Measurements from ENCODE around the gene VAV1. TPM values are rescaled to one million over a fixed set of nuclear protein-coding genes. Genes with fewer than 3 reads are reported as not detected.
"Not testable (repeated sequence)": the region's sequence is repeated elsewhere in the genome, so short reads cannot be mapped to it uniquely, and the experiment has no call there.

VAV1 gene
- total RNA-seq, 8 experiments from 2014 or later = 0.29 to 0.66 (median 0.36) TPM; not detected in 4

GRCh38 chr19:6790194-6791128, 18.0 kb downstream of the VAV1 start:
- 0 to 47% (median 20%) methylated on average over 1 to 4 of the region's 5 CpGs; no CpG with 5 or more reads in 3 of the 10 experiments for WGBS, 10 experiments
- H3K4me3 ChIP-seq = no peak overlapping the region
- in situ Hi-C loops (cut with MboI; ENCODE audit: low pct_unique_long_range_greater_than_20kb in 2 of 9, low sequenced_read_pairs in 9 of 9, unreplicated experiment in 9 of 9) = no loop called here

GRCh38 chr19:6791237-6791636, 18.7 kb downstream of the VAV1 start:
- no peak overlapping the region for H3K27ac ChIP-seq
- 0 to 100% (median 8%) methylated on average over 1 to 4 of the region's 6 CpGs for WGBS, 10 experiments
- no peak overlapping the region for H3K4me3 ChIP-seq
- no peaks in the 10 kb centered on the region for H3K4me1 ChIP-seq (replicated peaks in 1 of 2)
- no peak for ATAC-seq (replicated peaks in 6 of 8)
- in situ Hi-C loops (cut with MboI; ENCODE audit: low pct_unique_long_range_greater_than_20kb in 2 of 9, low sequenced_read_pairs in 9 of 9, unreplicated experiment in 9 of 9) = no loop called here

More at GRCh38 chr19:6790194-6791128, 18.0 kb downstream of the VAV1 start:
- Histone ChIP-seq H3K27ac (no peak overlapping the region), H3K4me1 (replicated peaks in 1 of 2) (no peaks in the 10 kb centered on the region)
- peak in 1 of 8 experiments; percentile 85 for ATAC-seq (replicated peaks in 6 of 8)

- ATAC-seq (replicated peaks in 6 of 8) = no peak
- in situ Hi-C loops (cut with MboI; ENCODE audit: low pct_unique_long_range_greater_than_20kb in 2 of 9, low sequenced_read_pairs in 9 of 9, unreplicated experiment in 9 of 9) = no loop called here
- Histone ChIP-seq H3K27ac (no peak overlapping the region), H3K4me3 (no peak overlapping the region), H3K4me1 (replicated peaks in 1 of 2) (no peaks in the 10 kb centered on the region)
- WGBS, 10 experiments = 0 to 100% (median 65%) methylated on average over 1 to 4 of the region's 4 CpGs
These were observed 20.9 kb downstream of the VAV1 start for GRCh38 chr19:6793411-6793810.

- H3K27ac ChIP-seq = no peak overlapping the region
- ATAC-seq (replicated peaks in 6 of 8) = no peak
- in situ Hi-C loops (cut with MboI; ENCODE audit: low pct_unique_long_range_greater_than_20kb in 2 of 9, low sequenced_read_pairs in 9 of 9, unreplicated experiment in 9 of 9) = no loop called here
- H3K4me3 ChIP-seq = no peak overlapping the region
- H3K4me1 ChIP-seq (replicated peaks in 1 of 2) = no peaks in the 10 kb centered on the region
- 20 to 87% (median 63%) methylated on average over 3 to 5 of the region's 5 CpGs for WGBS, 10 experiments
These were observed 21.5 kb downstream of the VAV1 start for GRCh38 chr19:6793973-6794372.

- WGBS, 10 experiments = 38 to 76% (median 70%) methylated on average over 2 to 13 of the region's 13 CpGs; no CpG with 5 or more reads in 2 of the 10 experiments
- no peaks in the 10 kb centered on the region for H3K4me1 ChIP-seq (replicated peaks in 1 of 2)
- H3K27ac ChIP-seq = no peak overlapping the region
- ATAC-seq (replicated peaks in 6 of 8) = no peak
- no peak overlapping the region for H3K4me3 ChIP-seq
- in situ Hi-C loops (cut with MboI; ENCODE audit: low pct_unique_long_range_greater_than_20kb in 2 of 9, low sequenced_read_pairs in 9 of 9, unreplicated experiment in 9 of 9) = no loop called here
These were observed 22.4 kb downstream of the VAV1 start for GRCh38 chr19:6794686-6795431.

- Histone ChIP-seq H3K4me3 (no peak overlapping the region), H3K4me1 (replicated peaks in 1 of 2) (no peaks in the 10 kb centered on the region), H3K27ac (no peak overlapping the region)
- ATAC-seq (replicated peaks in 6 of 8) = no peak
- in situ Hi-C loops (cut with MboI; ENCODE audit: low pct_unique_long_range_greater_than_20kb in 2 of 9, low sequenced_read_pairs in 9 of 9, unreplicated experiment in 9 of 9) = no loop called here
- WGBS, 10 experiments = 0 to 100% (median 60%) methylated on average over 1 to 4 of the region's 4 CpGs; no CpG with 5 or more reads in 3 of the 10 experiments
These were observed 23.8 kb downstream of the VAV1 start for GRCh38 chr19:6796278-6796677.

- Histone ChIP-seq H3K27ac (no peak overlapping the region), H3K4me1 (replicated peaks in 1 of 2) (no peaks in the 10 kb centered on the region), H3K4me3 (no peak overlapping the region)
- WGBS, 10 experiments = 40 to 100% (median 80%) methylated on average over 1 to 6 of the region's 9 CpGs; no CpG with 5 or more reads in 4 of the 10 experiments
- ATAC-seq (replicated peaks in 6 of 8) = no peak
- in situ Hi-C loops (cut with MboI; ENCODE audit: low pct_unique_long_range_greater_than_20kb in 2 of 9, low sequenced_read_pairs in 9 of 9, unreplicated experiment in 9 of 9) = no loop called here
These were observed 25.1 kb downstream of the VAV1 start for GRCh38 chr19:6797646-6798045.

- 47 to 80% (median 62%) methylated on average over 1 to 10 of the region's 14 CpGs; no CpG with 5 or more reads in 2 of the 10 experiments for WGBS, 10 experiments
- H3K4me3 ChIP-seq; H3K4me1 ChIP-seq (replicated peaks in 1 of 2); in situ Hi-C loops (cut with MboI; ENCODE audit: low pct_unique_long_range_greater_than_20kb in 2 of 9, low sequenced_read_pairs in 9 of 9, unreplicated experiment in 9 of 9); H3K27ac ChIP-seq; ATAC-seq (replicated peaks in 6 of 8): not testable (repeated sequence)
These were observed 27.8 kb downstream of the VAV1 start for GRCh38 chr19:6800160-6800790.

- 13 to 82% (median 51%) methylated on average over 1 to 7 of the region's 10 CpGs; no CpG with 5 or more reads in 2 of the 10 experiments for WGBS, 10 experiments
- ATAC-seq (replicated peaks in 6 of 8) = no peak
- in situ Hi-C loops (cut with MboI; ENCODE audit: low pct_unique_long_range_greater_than_20kb in 2 of 9, low sequenced_read_pairs in 9 of 9, unreplicated experiment in 9 of 9) = no loop called here
- no peaks in the 10 kb centered on the region for H3K4me1 ChIP-seq (replicated peaks in 1 of 2)
- H3K27ac ChIP-seq = no peak overlapping the region
- H3K4me3 ChIP-seq = no peak overlapping the region
These were observed 28.5 kb downstream of the VAV1 start for GRCh38 chr19:6800991-6801484.

- ATAC-seq (replicated peaks in 6 of 8) = peak in 2 of 8 experiments; percentile 14 to 26
- H3K27ac ChIP-seq = no peak overlapping the region
- no peak overlapping the region for H3K4me3 ChIP-seq
- WGBS, 10 experiments = 0 to 80% (median 7%) methylated on average over 1 to 11 of the region's 19 CpGs; no CpG with 5 or more reads in 3 of the 10 experiments
- H3K4me1 ChIP-seq (replicated peaks in 1 of 2) = no peaks in the 10 kb centered on the region
- in situ Hi-C loops (cut with MboI; ENCODE audit: low pct_unique_long_range_greater_than_20kb in 2 of 9, low sequenced_read_pairs in 9 of 9, unreplicated experiment in 9 of 9) = no loop called here
These were observed 29.1 kb downstream of the VAV1 start for GRCh38 chr19:6801485-6802086.

- ATAC-seq (replicated peaks in 6 of 8) = no peak
- H3K4me3 ChIP-seq = no peak overlapping the region
- H3K4me1 ChIP-seq (replicated peaks in 1 of 2) = no peaks in the 10 kb centered on the region
- WGBS, 10 experiments = 20 to 100% (median 60%) methylated on average over 1 to 6 of the region's 9 CpGs
- no peak overlapping the region for H3K27ac ChIP-seq
- in situ Hi-C loops (cut with MboI; ENCODE audit: low pct_unique_long_range_greater_than_20kb in 2 of 9, low sequenced_read_pairs in 9 of 9, unreplicated experiment in 9 of 9) = no loop called here
These were observed 30.0 kb downstream of the VAV1 start for GRCh38 chr19:6802336-6803035.

GRCh38 chr19:6803036-6803404, 30.5 kb downstream of the VAV1 start:
- ATAC-seq (replicated peaks in 6 of 8) = no peak
- no peak overlapping the region for H3K4me3 ChIP-seq

More at GRCh38 chr19:6803036-6803404, 30.5 kb downstream of the VAV1 start:
- Histone ChIP-seq H3K4me1 (replicated peaks in 1 of 2) (no peaks in the 10 kb centered on the region), H3K27ac (no peak overlapping the region)
- 40 to 93% (median 62%) methylated on average over 1 to 7 of the region's 8 CpGs; no CpG with 5 or more reads in 1 of the 10 experiments for WGBS, 10 experiments
- in situ Hi-C loops (cut with MboI; ENCODE audit: low pct_unique_long_range_greater_than_20kb in 2 of 9, low sequenced_read_pairs in 9 of 9, unreplicated experiment in 9 of 9) = no loop called here
